OCI-LY7 (cell line): ENCODE results near the gene EBPL. TPM values are rescaled to one million over a fixed set of nuclear protein-coding genes. Genes with fewer than 3 reads are reported as not detected.

ENCODE experiments used
- BruUV-seq: library from RNA; stranded (reverse); fragments of 400-500 nt; replicated peaks from 2 replicates; lab custom pipeline; 2021; lab: Mats Ljungman, UMichigan
- CTCF ChIA-PET: fragments of 300-600 bp; sonication (Branson Sonifier 250); formaldehyde crosslinking; loops from one replicate; lab custom pipeline; 2022; ENCODE audit warnings: antibody characterized with exemption; ENCODE audit not compliant: unreplicated experiment; lab: Charles Lee
- POLR2A ChIA-PET: fragments of 300-600 bp; sonication (Branson Sonifier 250); formaldehyde crosslinking; loops from one replicate; lab custom pipeline; 2022; ENCODE audit warnings: antibody characterized with exemption; lab: Charles Lee
- DNase-seq: peaks from one replicate; pipeline ENCODE4 v3.0.0-alpha.2; 2015; ENCODE audit warnings: low spot score
- H2AFZ ChIP-seq: fragments of 200-600 bp; sonication (generic), shearing (Covaris generic); 2 replicates; pipeline ENCODE4 v1.6.1; 2014; ENCODE audit warnings: mild to moderate bottlenecking, antibody characterized with exemption, low read length, moderate library complexity
- H3K27ac ChIP-seq: fragments of 200-600 bp; sonication (generic); 2 replicates; pipeline ENCODE4 v1.5.1; 2014; ENCODE audit warnings: mixed run types, low read depth, mild to moderate bottlenecking, moderate library complexity, low read length, inconsistent platforms; ENCODE audit not compliant: poor library complexity, severe bottlenecking
- H3K36me3 ChIP-seq: fragments of 200-600 bp; sonication (generic); 2 replicates; pipeline ENCODE4 v1.6.1; 2014; ENCODE audit warnings: mild to moderate bottlenecking, antibody characterized with exemption, low read length, moderate library complexity, mixed read lengths; ENCODE audit not compliant: insufficient read depth
- H3K4me1 ChIP-seq: fragments of 200-600 bp; sonication (generic); 2 replicates; pipeline ENCODE4 v1.5.1; 2014; ENCODE audit warnings: mild to moderate bottlenecking, low read length; ENCODE audit not compliant: insufficient read depth, poor library complexity, severe bottlenecking
- H3K4me2 ChIP-seq: fragments of 200-600 bp; sonication (generic); 2 replicates; pipeline ENCODE4 v1.6.1; 2014; ENCODE audit warnings: mild to moderate bottlenecking, low read length
- H3K4me3 ChIP-seq: fragments of 200-600 bp; sonication (generic); 2 replicates; pipeline ENCODE4 v1.5.1; 2014; ENCODE audit warnings: mild to moderate bottlenecking, low read depth, low read length; ENCODE audit not compliant: poor library complexity, severe bottlenecking
- H3K79me2 ChIP-seq: fragments of 200-600 bp; sonication (generic); 2 replicates; pipeline ENCODE4 v1.6.1; 2016; ENCODE audit warnings: low read depth, mild to moderate bottlenecking, low read length, moderate library complexity, mixed read lengths; ENCODE audit not compliant: insufficient read depth
- H3K9me2 ChIP-seq: fragments of 200-600 bp; sonication (generic); 2 replicates; pipeline ENCODE4 v1.6.1; 2016; ENCODE audit warnings: mild to moderate bottlenecking, low read length, mixed read lengths; ENCODE audit not compliant: insufficient read depth
- H3K9me3 ChIP-seq: fragments of 200-600 bp; sonication (generic); 2 replicates; pipeline ENCODE4 v1.6.1; 2014; ENCODE audit warnings: mild to moderate bottlenecking, mixed run types, low read length, mixed read lengths
- H4K20me1 ChIP-seq: fragments of 200-600 bp; sonication (generic); 2 replicates; pipeline ENCODE4 v1.6.1; 2014; ENCODE audit warnings: mild to moderate bottlenecking, antibody characterized with exemption, low read length, moderate library complexity, mixed read lengths; ENCODE audit not compliant: insufficient read depth
- CTCF ChIP-seq: fragments of 200-600 bp; sonication (generic); conservative IDR thresholded peaks from 2 replicates; pipeline ENCODE4 v1.5.1; 2014; ENCODE audit warnings: mild to moderate bottlenecking, antibody characterized with exemption, low read length, moderate library complexity, mixed read lengths
- EZH2phosphoT487 ChIP-seq: fragments of 200-600 bp; sonication (generic); IDR thresholded peaks from 2 replicates; pipeline ENCODE4 v1.6.1; 2018; ENCODE audit warnings: low read depth, borderline replicate concordance, mild to moderate bottlenecking, mixed run types, antibody characterized with exemption, low read length, moderate library complexity, mixed read lengths
- intact Hi-C: fragments of 100-400 bp; cut with micrococcal nuclease; formaldehyde crosslinking; loops from one replicate; pipeline ENCODE4 v1.10.0; 2022; ENCODE audit not compliant: unreplicated experiment
- total RNA-seq, 2 experiments: library from RNA; depleted of rRNA in 1 of 2; stranded (reverse); fragments of >200 nt in 1 of 2; shearing (Covaris generic) in 1 of 2; gene quantifications; 2 replicates each; pipeline ENCODE4 v1.2.3, GENCODE V29; 2014 to 2022

Gene EBPL
- total RNA-seq, 2 experiments from 2014 or later = 38.8 to 47.3 TPM

GRCh38 chr13:49641801-49642291 lies 49.4 kb downstream of the EBPL start:
- BruUV-seq = no TSS peak
- ChIA-PET CTCF (no interaction called here), POLR2A (no interaction called here)
- intact Hi-C loops = no loop called here
- Histone ChIP-seq H3K4me3 (no peak overlapping the region), H3K4me2 (no peak overlapping the region), H3K36me3 (0 out of 2 replicates have a peak, but pooled peaks cover 4% of the 10 kb centered on the region), H4K20me1 (no peaks in the 10 kb centered on the region), H3K27ac (no peak overlapping the region), H3K4me1 (peaks cover 6% of the 10 kb centered on the region), H3K9me2 (no peaks in the 10 kb centered on the region), H3K79me2 (no peaks in the 10 kb centered on the region), H3K9me3 (no peaks in the 10 kb centered on the region), H2AFZ (no peak overlapping the region)
- TF ChIP-seq CTCF (no peak), EZH2phosphoT487 (no peak)
- no peak for DNase-seq

GRCh38 chr13:49638744-49639072 lies 52.6 kb downstream of the EBPL start:
- H3K4me2 ChIP-seq = no peak overlapping the region
- no peak for DNase-seq
- H3K9me2 ChIP-seq = no peaks in the 10 kb centered on the region
- BruUV-seq = no TSS peak
- H3K4me1 ChIP-seq = peaks cover 14% of the 10 kb centered on the region
- no peak overlapping the region for H3K4me3 ChIP-seq
- ChIA-PET POLR2A (interaction anchor here (0.6 to 1.3 kb wide), 2 partner anchors 9 to 10 kb away, joined by 3 to 6 read pairs; partner anchors contain the start of gene ARL11), CTCF (interaction anchor here (0.6 kb wide), 1 partner anchor 603 kb away, joined by 3 read pairs; no protein-coding TSS in a partner anchor)
- no peaks in the 10 kb centered on the region for H3K79me2 ChIP-seq
- intact Hi-C loops = no loop called here
- H3K27ac ChIP-seq = no peak overlapping the region
- H2AFZ ChIP-seq = no peak overlapping the region
- H4K20me1 ChIP-seq = no peaks in the 10 kb centered on the region
- H3K9me3 ChIP-seq = no peaks in the 10 kb centered on the region
- H3K36me3 ChIP-seq = peaks cover 18% of the 10 kb centered on the region
- TF ChIP-seq EZH2phosphoT487 = no peak
- TF ChIP-seq CTCF = no peak

GRCh38 chr13:49638030-49638743 lies 53.1 kb downstream of the EBPL start:
- H2AFZ ChIP-seq = no peak overlapping the region
- H3K4me3 ChIP-seq = no peak overlapping the region
- H3K4me1 ChIP-seq = peaks cover 12% of the 10 kb centered on the region
- BruUV-seq = no TSS peak
- DNase-seq = no peak
- peaks cover 20% of the 10 kb centered on the region for H3K36me3 ChIP-seq
- ChIA-PET POLR2A (interaction anchor here (0.6 to 1.3 kb wide), 4 partner anchors 9 to 193 kb away, joined by 3 to 8 read pairs (median 4); partner anchors contain the start of gene ARL11), CTCF (interaction anchor here (0.6 kb wide), 1 partner anchor 604 kb away, joined by 3 read pairs; no protein-coding TSS in a partner anchor)
- H3K4me2 ChIP-seq = no peak overlapping the region
- no peaks in the 10 kb centered on the region for H3K9me2 ChIP-seq
- H3K79me2 ChIP-seq = no peaks in the 10 kb centered on the region
- H3K27ac ChIP-seq = no peak overlapping the region
- no peaks in the 10 kb centered on the region for H3K9me3 ChIP-seq
- intact Hi-C loops = no loop called here
- TF ChIP-seq CTCF (no peak), EZH2phosphoT487 (no peak)
- H4K20me1 ChIP-seq = no peaks in the 10 kb centered on the region
